ENCODE measurements around the gene GADD45G.

GRCh38 chr9:89630508-89630907 is 25.7 kb downstream of the GADD45G start:
- TF ChIP-seq EZH2 (IDR thresholded peaks at IDR 0.05; ENCODE audit: insufficient read depth, low read length) (no peak), CTCF (IDR thresholded peaks at IDR 0.05; ENCODE audit: insufficient read depth, low read depth, low read length) (no peak)

Measured in astrocyte (in vitro differentiated cells and primary cell).